Thymus (tissue), 11 donors: ENCODE measurements around the gene CDH19. TPM values are rescaled to one million over a fixed set of nuclear protein-coding genes. Genes with fewer than 3 reads are reported as not detected.
A peak's percentile ranks its signal among the peaks of the same experiment; 100 is the strongest.
"Not testable (repeated sequence)": the region's sequence is repeated elsewhere in the genome, so short reads cannot be mapped to it uniquely, and the experiment has no call there.

Source experiments
- DNase-seq, 9 donors: peaks; one replicate each; pipeline ENCODE4 v3.0.0-alpha.2; 2013; ENCODE audit warnings: low spot score in 9 of 9, low read depth in 6 of 9, missing footprints in 1 of 9
- H3K27ac ChIP-seq, 2 donors: one replicate each; pipeline ENCODE4 v1.5.1; 2013; ENCODE audit warnings: control low read depth in 1 of 2, low read depth in 1 of 2, low read length in 1 of 2, mild to moderate bottlenecking in 1 of 2, moderate library complexity in 1 of 2
- H3K27me3 ChIP-seq, 2 donors: one replicate each; pipeline ENCODE4 v1.5.1; 2013; ENCODE audit warnings: low read length in 1 of 2; ENCODE audit not compliant: control insufficient read depth in 2 of 2, insufficient read depth in 1 of 2
- H3K36me3 ChIP-seq, 2 donors: one replicate each; pipeline ENCODE4 v1.5.1; 2013; ENCODE audit warnings: low read length in 1 of 2, mild to moderate bottlenecking in 1 of 2, moderate library complexity in 1 of 2; ENCODE audit not compliant: control insufficient read depth in 2 of 2, insufficient read depth in 2 of 2
- H3K4me1 ChIP-seq, 2 donors: one replicate each; pipeline ENCODE4 v1.5.1; 2013; ENCODE audit warnings: low read length in 2 of 2; ENCODE audit not compliant: control insufficient read depth in 2 of 2, insufficient read depth in 2 of 2
- H3K4me3 ChIP-seq, 2 donors: one replicate each; pipeline ENCODE4 v1.5.1; 2013; ENCODE audit warnings: low read length in 2 of 2, control low read depth in 1 of 2, mild to moderate bottlenecking in 1 of 2
- H3K9me3 ChIP-seq, 2 donors: one replicate each; pipeline ENCODE4 v1.5.1; 2013; ENCODE audit warnings: low read length in 1 of 2, mild to moderate bottlenecking in 1 of 2; ENCODE audit not compliant: control insufficient read depth in 2 of 2, insufficient read depth in 1 of 2
- WGBS: extraction: QIAGEN DNeasy Blood & Tissue Kit; methylation state at CpG from one replicate; pipeline ENCODE4 v1.1.7; 2013; 5-methylcytosine and 5-hydroxymethylcytosine counted together
- polyA plus RNA-seq: library from polyadenylated mRNA; stranded (reverse); fragments of 200-250 nt; gene quantifications from one replicate; pipeline ENCODE4 v1.2.3, GENCODE V29; 2013
- total RNA-seq: library from RNA; stranded (reverse); fragments of 120-200 nt; gene quantifications from one replicate; pipeline ENCODE4 v1.2.4, GENCODE V29; 2013
- donor health status: healthy.

Gene CDH19
- total and polyA plus RNA-seq, 2 donors = 0.05 to 0.68 TPM

- no peaks in the 10 kb centered on the region for H3K36me3 ChIP-seq
- no peak overlapping the region for H3K27ac ChIP-seq
- no peaks in the 10 kb centered on the region for H3K27me3 ChIP-seq
- no peak overlapping the region for H3K4me3 ChIP-seq
- WGBS = 95% methylated on average over 2 of the region's 2 CpGs
- DNase-seq = no peak
- H3K9me3 ChIP-seq = no peaks in the 10 kb centered on the region
- H3K4me1 ChIP-seq = no peaks in the 10 kb centered on the region
These were observed 92.6 kb downstream of the CDH19 start for GRCh38 chr18:66511289-66511688.

- H3K4me1 ChIP-seq = no peaks in the 10 kb centered on the region
- H3K36me3 ChIP-seq = no peaks in the 10 kb centered on the region
- peak in 1 of 9 donors; percentile 1 for DNase-seq
- no peak overlapping the region for H3K27ac ChIP-seq
- no peaks in the 10 kb centered on the region for H3K9me3 ChIP-seq
- 53% methylated on average over 5 of the region's 5 CpGs for WGBS
- no peaks in the 10 kb centered on the region for H3K27me3 ChIP-seq
- H3K4me3 ChIP-seq = no peak overlapping the region
These were observed 93.4 kb downstream of the CDH19 start for GRCh38 chr18:66510357-66511045.

GRCh38 chr18:66508937-66509336 lies 95.0 kb downstream of the CDH19 start:
- no peak overlapping the region for H3K27ac ChIP-seq
- H3K4me3 ChIP-seq = no peak overlapping the region
- H3K4me1 ChIP-seq = no peaks in the 10 kb centered on the region
- no peaks in the 10 kb centered on the region for H3K9me3 ChIP-seq
- H3K27me3 ChIP-seq = no peaks in the 10 kb centered on the region
- WGBS = 97% methylated on average over 3 of the region's 3 CpGs
- H3K36me3 ChIP-seq = no peaks in the 10 kb centered on the region
- no peak for DNase-seq

GRCh38 chr18:66506178-66506577 lies 97.7 kb downstream of the CDH19 start:
- Histone ChIP-seq H3K4me1 (no peaks in the 10 kb centered on the region), H3K4me3 (no peak overlapping the region), H3K36me3 (no peaks in the 10 kb centered on the region), H3K9me3 (no peaks in the 10 kb centered on the region), H3K27me3 (no peaks in the 10 kb centered on the region), H3K27ac (no peak overlapping the region)
- 93% methylated on average over 1 of the region's 1 CpG for WGBS
- no peak for DNase-seq

GRCh38 chr18:66497351-66497750 lies 106.5 kb downstream of the CDH19 start:
- Histone ChIP-seq H3K9me3 (no peaks in the 10 kb centered on the region), H3K27me3 (no peaks in the 10 kb centered on the region), H3K4me1 (no peaks in the 10 kb centered on the region), H3K27ac (no peak overlapping the region), H3K4me3 (no peak overlapping the region), H3K36me3 (no peaks in the 10 kb centered on the region)
- WGBS = 93% methylated on average over 6 of the region's 6 CpGs
- DNase-seq = no peak

GRCh38 chr18:66495844-66496243 lies 108.0 kb downstream of the CDH19 start:
- H3K27ac ChIP-seq = no peak overlapping the region
- DNase-seq = peak in 2 of 9 donors; percentile 1 to 20
- H3K4me1 ChIP-seq = no peaks in the 10 kb centered on the region
- no peaks in the 10 kb centered on the region for H3K36me3 ChIP-seq
- WGBS = 61% methylated on average over 3 of the region's 3 CpGs
- no peak overlapping the region for H3K4me3 ChIP-seq
- no peaks in the 10 kb centered on the region for H3K9me3 ChIP-seq
- no peaks in the 10 kb centered on the region for H3K27me3 ChIP-seq

GRCh38 chr18:66473882-66474281 lies 130.0 kb downstream of the CDH19 start:
- 86% methylated on average over 3 of the region's 3 CpGs for WGBS
- DNase-seq = no peak
- no peaks in the 10 kb centered on the region for H3K36me3 ChIP-seq
- H3K4me1 ChIP-seq = no peaks in the 10 kb centered on the region
- H3K9me3 ChIP-seq = no peaks in the 10 kb centered on the region
- no peak overlapping the region for H3K27ac ChIP-seq
- H3K4me3 ChIP-seq = no peak overlapping the region
- no peaks in the 10 kb centered on the region for H3K27me3 ChIP-seq

GRCh38 chr18:66466184-66466583 lies 137.7 kb downstream of the CDH19 start:
- not testable (repeated sequence) for DNase-seq, H3K27me3 ChIP-seq
- 92% methylated on average over 5 of the region's 5 CpGs for WGBS

GRCh38 chr18:66461344-66461743 lies 142.5 kb downstream of the CDH19 start:
- Histone ChIP-seq H3K36me3 (no peaks in the 10 kb centered on the region), H3K9me3 (no peaks in the 10 kb centered on the region), H3K27ac (no peak overlapping the region), H3K27me3 (no peaks in the 10 kb centered on the region), H3K4me1 (no peaks in the 10 kb centered on the region), H3K4me3 (no peak overlapping the region)
- no peak for DNase-seq
- WGBS = 91% methylated on average over 3 of the region's 3 CpGs

More at GRCh38 chr18:66466184-66466583, 137.7 kb downstream of the CDH19 start:
- not testable (repeated sequence) for H3K36me3 ChIP-seq, H3K9me3 ChIP-seq, H3K27ac ChIP-seq, H3K4me1 ChIP-seq, H3K4me3 ChIP-seq
